HG03159 (cell line): ENCODE measurements around the gene NRG3.
"Not testable (repeated sequence)": the region's sequence is repeated elsewhere in the genome, so short reads cannot be mapped to it uniquely, and the experiment has no call there.

ENCODE experiments used
- ATAC-seq: cut with Tn5 transposase; IDR thresholded peaks from one replicate; pipeline ENCODE4 v1.9.1; 2021; ENCODE audit warnings: mild to moderate bottlenecking, moderate library complexity; ENCODE audit not compliant: unreplicated experiment

Gene NRG3

DNA sequence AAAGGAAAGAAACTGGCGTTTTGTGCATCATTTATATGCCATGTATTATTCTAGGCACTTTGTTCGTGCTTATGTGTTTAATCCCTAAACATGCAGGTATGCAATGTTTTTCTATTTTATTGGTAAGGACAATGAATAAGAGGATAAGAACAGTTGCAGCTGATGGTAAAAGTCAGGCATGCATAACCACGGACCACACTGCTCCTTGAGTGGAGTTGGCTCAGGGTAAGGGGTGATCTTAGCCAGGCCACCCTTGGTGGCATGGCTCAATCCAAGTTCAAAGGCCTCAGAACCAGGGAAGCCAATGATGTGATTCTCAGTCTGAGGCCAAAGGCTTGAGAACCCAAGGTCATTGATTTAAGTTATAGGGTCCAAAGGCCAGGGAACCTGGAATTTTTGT, 1068.1 kb downstream of the NRG3 start:
- no peak for ATAC-seq

DNA sequence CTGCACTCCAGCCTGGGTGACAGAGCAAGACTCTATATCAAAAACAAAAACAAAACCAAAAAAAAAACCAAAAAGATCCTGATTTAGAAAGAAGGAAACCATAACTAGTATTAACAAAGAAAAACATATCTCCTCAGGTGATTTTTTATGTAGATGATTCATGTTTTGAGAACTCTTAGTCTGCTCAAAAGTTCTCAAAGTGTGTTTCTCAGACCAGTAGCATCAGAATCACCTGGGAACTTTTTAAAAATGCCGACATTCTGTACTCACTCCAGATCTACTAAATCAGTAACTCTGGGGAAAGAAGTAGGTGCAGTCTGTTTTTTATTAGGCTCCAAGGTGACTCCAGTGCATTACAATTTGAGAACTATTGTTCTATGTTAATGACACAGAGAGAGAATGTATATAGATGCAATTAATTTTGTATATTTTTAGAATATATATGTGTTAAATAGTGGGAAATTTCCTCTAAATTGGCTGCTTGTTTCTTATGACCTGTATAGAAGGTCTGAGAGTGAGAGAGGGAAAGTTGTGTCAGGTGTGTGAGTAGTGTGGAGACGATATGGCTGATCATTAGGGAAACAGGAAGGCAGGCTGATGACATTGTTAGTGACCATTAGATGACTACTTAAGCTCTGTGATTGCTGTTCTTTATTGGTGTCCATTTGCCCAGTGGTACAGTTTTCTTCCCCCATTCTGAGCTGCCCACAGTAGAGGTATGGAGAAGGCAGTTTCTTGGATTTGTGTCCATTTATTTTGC, 1075.0 kb downstream of the NRG3 start:
- ATAC-seq, result no peak

GRCh38 chr10:82953331-82953730, 1078.3 kb downstream of the NRG3 start:
- ATAC-seq, result no peak

- no peak for ATAC-seq
These were observed 1078.9 kb downstream of the NRG3 start for GRCh38 chr10:82953909-82954308.

- ATAC-seq, result not testable (repeated sequence)
These were observed 1085.5 kb downstream of the NRG3 start for GRCh38 chr10:82960421-82961060.

DNA sequence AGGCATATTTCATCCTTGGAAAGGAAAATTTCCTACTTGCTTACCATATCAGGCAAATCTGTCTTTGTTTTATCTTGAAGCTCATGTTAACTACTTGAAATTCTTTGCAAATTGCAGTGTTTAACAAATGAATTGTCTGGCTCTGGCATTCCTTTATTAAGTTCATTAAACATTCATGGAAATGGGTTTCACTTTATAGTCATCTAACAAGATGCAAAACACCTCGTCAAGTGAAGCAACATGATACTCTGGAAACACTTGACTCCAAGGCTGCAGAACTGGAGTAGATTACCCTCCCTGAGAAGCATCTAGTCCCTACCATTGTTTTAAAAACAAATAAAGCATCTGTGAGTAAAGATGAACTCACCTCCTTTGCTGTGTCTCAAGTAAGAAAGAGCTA, 1086.9 kb downstream of the NRG3 start:
- no peak for ATAC-seq

DNA sequence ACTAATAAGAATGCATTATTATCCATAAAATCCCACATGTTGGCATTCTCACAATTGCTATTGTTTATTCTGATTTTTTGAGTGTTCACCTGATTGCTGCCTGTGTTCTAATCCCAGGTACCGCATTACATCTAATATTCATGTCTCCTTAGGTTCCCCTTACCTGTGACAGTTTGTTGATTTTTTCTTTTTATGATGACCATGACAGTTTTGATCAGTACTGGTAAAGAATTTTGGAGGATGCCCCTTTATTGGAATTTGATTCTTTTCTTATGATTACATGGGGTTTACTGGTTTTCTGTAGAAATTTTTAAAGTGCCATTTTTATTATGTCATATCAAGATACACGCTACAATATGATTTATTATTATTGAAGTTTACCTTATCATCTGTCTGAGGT, 1091.1 kb downstream of the NRG3 start:
- no peak for ATAC-seq

DNA sequence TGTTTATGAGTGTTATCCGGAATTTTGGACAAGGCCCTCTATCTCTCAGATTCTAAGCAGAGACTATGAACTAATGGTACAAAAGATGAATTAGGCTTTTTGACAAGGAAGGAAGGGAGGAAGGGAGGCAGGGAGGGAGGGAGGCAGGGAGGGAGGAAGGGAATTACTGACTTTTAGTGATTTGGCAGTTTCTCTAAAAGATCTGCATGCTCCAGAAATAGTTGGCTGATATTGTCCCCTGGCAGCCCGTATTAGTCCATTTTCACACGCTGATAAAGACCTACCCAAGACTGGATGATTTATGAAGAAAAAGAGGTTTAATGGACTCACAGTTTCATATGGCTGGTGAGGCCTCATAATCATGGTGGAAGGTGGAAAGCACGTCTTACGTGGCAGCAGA, 1093.5 kb downstream of the NRG3 start:
- ATAC-seq, result no peak

DNA sequence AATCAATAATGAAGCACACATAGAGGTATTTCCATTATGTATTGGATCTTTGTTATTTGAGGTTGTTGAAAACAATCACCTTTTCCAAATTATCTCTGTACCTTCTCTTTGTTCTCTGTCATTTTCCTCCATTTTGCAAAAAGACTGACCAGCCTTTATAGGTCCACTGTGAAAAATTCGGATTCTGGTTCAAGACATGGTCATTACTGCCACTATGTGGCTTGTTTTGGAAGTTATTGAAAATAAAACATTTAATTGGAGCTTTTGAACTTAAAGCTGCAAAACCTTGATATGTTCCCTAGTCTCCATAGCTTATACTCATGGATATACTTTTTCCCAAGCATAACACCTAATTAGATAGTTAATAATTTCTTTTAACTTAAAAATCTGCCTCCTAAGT, 1094.4 kb downstream of the NRG3 start:
- no peak for ATAC-seq

DNA sequence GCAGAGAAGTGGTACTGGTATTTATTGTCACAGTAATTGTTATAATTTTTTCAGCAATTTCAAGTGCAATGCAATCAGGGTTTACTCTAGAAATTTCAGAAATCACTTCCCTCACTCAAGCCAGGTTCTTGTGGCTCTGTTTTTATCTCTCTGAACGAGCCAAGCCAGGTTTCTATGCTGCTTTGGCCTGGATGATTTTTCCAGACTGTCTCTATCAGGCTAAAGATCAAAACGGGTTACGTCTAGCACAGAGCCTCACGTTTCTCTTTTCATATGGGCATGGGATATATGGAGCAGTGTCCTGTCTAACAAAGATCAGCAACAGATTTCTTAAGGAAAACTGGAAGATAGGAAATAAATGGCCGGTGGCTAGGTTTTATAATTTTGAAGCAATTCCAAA, 1105.3 kb downstream of the NRG3 start:
- no peak for ATAC-seq

DNA sequence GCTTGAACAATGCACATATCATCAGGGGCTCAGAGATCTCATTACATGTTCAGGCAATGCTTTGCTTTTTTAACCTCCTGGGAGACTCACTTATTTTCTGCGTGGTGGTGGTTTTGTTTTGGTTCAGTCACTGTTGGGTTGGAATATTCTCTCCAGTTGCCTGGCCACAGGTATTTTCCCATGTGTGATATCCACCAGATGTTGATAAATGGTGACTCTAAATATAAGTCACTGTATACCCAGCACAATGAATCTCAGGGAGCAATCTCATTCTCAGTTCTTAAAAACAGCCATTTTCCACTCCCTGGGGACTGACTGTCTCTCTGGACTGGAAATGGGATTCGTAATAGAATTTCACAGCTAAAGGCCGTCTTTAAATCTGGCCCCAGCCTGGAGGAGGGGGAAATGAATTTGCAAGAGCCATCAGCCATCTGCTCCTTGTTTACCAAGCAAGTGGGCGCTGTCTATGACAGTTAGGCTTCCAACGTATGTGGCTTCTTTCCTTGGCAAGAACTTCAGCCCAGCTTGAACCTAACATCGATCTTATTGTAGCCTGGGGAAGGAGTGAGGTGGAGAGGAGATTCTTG, 1106.2 kb downstream of the NRG3 start:
- no peak for ATAC-seq

GRCh38 chr10:82982110-82982608, 1107.2 kb downstream of the NRG3 start:
- no peak for ATAC-seq

DNA sequence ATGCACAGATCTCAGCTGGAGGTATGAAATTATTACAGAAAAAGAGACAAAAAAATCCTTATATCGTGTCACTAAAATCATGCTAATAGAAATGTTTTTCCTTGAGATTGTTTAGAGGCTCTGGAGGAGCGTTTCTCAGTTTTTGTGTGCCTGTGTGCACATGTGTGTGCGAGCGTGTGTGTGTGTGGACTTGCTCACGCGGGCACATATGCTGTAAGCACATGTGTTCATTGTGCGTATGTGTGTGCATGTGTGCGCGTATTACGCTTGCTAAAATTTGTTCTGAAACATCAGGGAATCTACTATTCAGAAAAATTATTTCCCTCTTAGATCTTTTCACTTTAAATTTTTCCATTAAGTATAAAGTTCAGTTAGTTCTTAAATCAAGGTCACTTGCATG, 1111.2 kb downstream of the NRG3 start:
- ATAC-seq, result no peak

- ATAC-seq, result not testable (repeated sequence)
These were observed 1131.5 kb downstream of the NRG3 start for GRCh38 chr10:83006479-83006878.

GRCh38 chr10:83007510-83007909, 1132.5 kb downstream of the NRG3 start:
- no peak for ATAC-seq

DNA sequence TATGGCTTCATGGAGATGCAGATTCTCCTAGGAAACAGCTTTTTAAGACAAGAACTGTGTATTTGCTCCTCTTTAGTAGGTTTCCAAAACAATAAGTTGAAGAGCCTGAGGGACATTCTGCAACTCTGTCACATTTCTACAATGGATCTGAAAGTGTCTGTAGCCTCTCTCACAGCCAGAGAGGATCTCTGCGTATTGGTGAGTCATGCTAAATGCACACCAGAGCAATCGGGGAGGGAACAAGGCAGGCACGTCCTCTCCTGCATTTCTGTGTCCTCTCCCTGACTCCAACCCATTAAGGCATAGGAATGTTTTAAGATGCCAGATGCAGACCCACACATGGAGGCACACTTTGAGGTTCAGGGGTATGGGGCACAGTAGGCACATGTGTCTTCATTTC, 1137.9 kb downstream of the NRG3 start:
- ATAC-seq, result no peak

- no peak for ATAC-seq
These were observed 1142.3 kb downstream of the NRG3 start for GRCh38 chr10:83017076-83017867.

GRCh38 chr10:83023662-83024061, 1148.7 kb downstream of the NRG3 start:
- no peak for ATAC-seq
